HepG2 (cell line): ENCODE measurements around the gene NCMAP. TPM values are rescaled to one million over a fixed set of nuclear protein-coding genes. Genes with fewer than 3 reads are reported as not detected.

Experiments
- CEBPB ChIP-seq: IDR thresholded peaks from 2 replicates; pipeline ENCODE4 v1.6.1; 2011; ENCODE audit warnings: low read depth, low read length, improper control_type of control experiment, borderline replicate concordance
- CENPX ChIP-seq: sonication (generic); formaldehyde crosslinking; IDR thresholded peaks from 2 replicates; pipeline ENCODE4 v1.9.0; 2021; ENCODE audit warnings: mild to moderate bottlenecking, missing genetic modification reagents, moderate library complexity
- CREB1 ChIP-seq, 2 experiments: fragments of 450-650 bp in 1 of 2; IDR thresholded peaks; 2 replicates each; pipeline ENCODE4 v1.6.1; 2016 to 2017; ENCODE audit warnings: control low read depth in 1 of 2, mild to moderate bottlenecking in 1 of 2, missing compliant biosample characterization in 1 of 2, missing genetic modification characterization in 1 of 2
- CTCF ChIP-seq: sonication (generic); formaldehyde crosslinking; IDR thresholded peaks from 2 replicates; pipeline ENCODE4 v1.5.0; 2020; ENCODE audit warnings: mild to moderate bottlenecking, missing genetic modification reagents, moderate library complexity
- ESRRA ChIP-seq: sonication (generic); formaldehyde crosslinking; IDR thresholded peaks from 2 replicates; pipeline ENCODE4 v1.5.1; 2020; ENCODE audit warnings: mild to moderate bottlenecking, low read depth, missing genetic modification reagents
- HIVEP1 ChIP-seq: sonication (generic); formaldehyde crosslinking; IDR thresholded peaks from 2 replicates; pipeline ENCODE4 v1.4.0; 2020; ENCODE audit warnings: mild to moderate bottlenecking, missing genetic modification reagents
- MBD4 ChIP-seq: IDR thresholded peaks from 2 replicates; pipeline ENCODE4 v1.6.1; 2012; ENCODE audit warnings: low read length, inconsistent platforms, borderline replicate concordance
- SRY ChIP-seq: sonication (generic); formaldehyde crosslinking; IDR thresholded peaks from 2 replicates; pipeline ENCODE4 v1.8.0; 2022; ENCODE audit warnings: mild to moderate bottlenecking, missing genetic modification reagents
- TERF1 ChIP-seq: sonication (generic); formaldehyde crosslinking; IDR thresholded peaks from 2 replicates; pipeline ENCODE4 v1.8.0; 2022; ENCODE audit warnings: mild to moderate bottlenecking, missing genetic modification reagents, moderate library complexity
- ZNF121 ChIP-seq: sonication (generic); formaldehyde crosslinking; IDR thresholded peaks from 2 replicates; pipeline ENCODE4 v1.5.0; 2020; ENCODE audit warnings: mild to moderate bottlenecking, missing genetic modification reagents
- ZNF274 ChIP-seq: sonication (generic); formaldehyde crosslinking; IDR thresholded peaks from 2 replicates; pipeline ENCODE4 v1.5.1; 2020; ENCODE audit warnings: mild to moderate bottlenecking, missing genetic modification reagents
- ZNF317 ChIP-seq: sonication (generic); formaldehyde crosslinking; IDR thresholded peaks from 2 replicates; pipeline ENCODE4 v1.5.0; 2020; ENCODE audit warnings: mild to moderate bottlenecking, missing genetic modification reagents
- ZNF550 ChIP-seq: sonication (generic); formaldehyde crosslinking; IDR thresholded peaks from 2 replicates; pipeline ENCODE4 v1.4.0; 2020; ENCODE audit warnings: mild to moderate bottlenecking, missing genetic modification reagents, borderline replicate concordance
- ZSCAN25 ChIP-seq: sonication (generic); formaldehyde crosslinking; IDR thresholded peaks from 2 replicates; pipeline ENCODE4 v1.8.0; 2022; ENCODE audit warnings: mild to moderate bottlenecking, missing genetic modification reagents
- polyA plus RNA-seq, 8 experiments: library from polyadenylated mRNA; depleted of rRNA in 3 of 8; stranded (reverse) in 7 of 8; unstranded in 1 of 8; fragments of >200 nt; fragmentation: Illumina TruSeq in 4 of 8; extraction: Trizol in 4 of 8; gene quantifications; 2 replicates each; pipeline versions ENCODE4 v1.2.1 to v1.2.3, GENCODE V29; 2011 to 2016; ENCODE audit warnings: low read depth in 4 of 8, missing spikeins in 1 of 8, mixed read lengths in 1 of 8; ENCODE audit not compliant: insufficient read depth in 1 of 8
- total RNA-seq, 5 experiments: library from RNA; depleted of rRNA; stranded (reverse); fragments of >200 nt; fragmentation: Illumina TruSeq; extraction: Trizol; gene quantifications; 2 replicates each; pipeline ENCODE4 v1.2.3, GENCODE V29; 2016; ENCODE audit warnings: low read depth in 1 of 5
- TF ChIP-seq, protein P1 (sequence below): sonication (generic); formaldehyde crosslinking; IDR thresholded peaks from 2 replicates; pipeline ENCODE4 v1.4.0; 2020; ENCODE audit warnings: missing genetic modification reagents, borderline replicate concordance
- TF ChIP-seq, protein P2 (sequence below): IDR thresholded peaks from 2 replicates; pipeline ENCODE4 v1.6.1; 2012; ENCODE audit warnings: inconsistent platforms
- TF ChIP-seq, protein P3 (sequence below): sonication (generic); formaldehyde crosslinking; IDR thresholded peaks from 2 replicates; pipeline ENCODE4 v1.4.0; 2020; ENCODE audit warnings: missing genetic modification reagents, low read depth, mild to moderate bottlenecking, borderline replicate concordance
- TF ChIP-seq, protein P4 (sequence below): sonication (generic); formaldehyde crosslinking; IDR thresholded peaks from 2 replicates; pipeline ENCODE4 v1.4.0; 2020; ENCODE audit warnings: missing genetic modification reagents
- TF ChIP-seq, protein P5 (sequence below): IDR thresholded peaks from 2 replicates; pipeline ENCODE4 v1.6.1; 2016; ENCODE audit warnings: missing genetic modification reagents, missing compliant biosample characterization
- TF ChIP-seq, protein P6 (sequence below): IDR thresholded peaks from 2 replicates; pipeline ENCODE4 v1.6.1; 2016; ENCODE audit warnings: low read depth

The NCMAP gene
- total and polyA plus RNA-seq, 2 of the 13 experiments (the other 11 are each of a cell fraction or from before 2014, with no cell fraction given), result 2.7 to 20.0 TPM

- no peak for TF ChIP-seq CENPX (CRISPR knock-in tag)
- TF ChIP-seq, protein P1, sequence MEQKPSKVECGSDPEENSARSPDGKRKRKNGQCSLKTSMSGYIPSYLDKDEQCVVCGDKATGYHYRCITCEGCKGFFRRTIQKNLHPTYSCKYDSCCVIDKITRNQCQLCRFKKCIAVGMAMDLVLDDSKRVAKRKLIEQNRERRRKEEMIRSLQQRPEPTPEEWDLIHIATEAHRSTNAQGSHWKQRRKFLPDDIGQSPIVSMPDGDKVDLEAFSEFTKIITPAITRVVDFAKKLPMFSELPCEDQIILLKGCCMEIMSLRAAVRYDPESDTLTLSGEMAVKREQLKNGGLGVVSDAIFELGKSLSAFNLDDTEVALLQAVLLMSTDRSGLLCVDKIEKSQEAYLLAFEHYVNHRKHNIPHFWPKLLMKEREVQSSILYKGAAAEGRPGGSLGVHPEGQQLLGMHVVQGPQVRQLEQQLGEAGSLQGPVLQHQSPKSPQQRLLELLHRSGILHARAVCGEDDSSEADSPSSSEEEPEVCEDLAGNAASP (CRISPR knock-in tag), result 0 out of 2 replicates have a peak, but pooled peaks have one; percentile 2
- no peak for TF ChIP-seq ZSCAN25
- TF ChIP-seq ZNF121 (CRISPR knock-in tag), result no peak
- no peak for TF ChIP-seq ZNF274
- no peak for TF ChIP-seq TERF1 (CRISPR knock-in tag)
- TF ChIP-seq, protein P2, sequence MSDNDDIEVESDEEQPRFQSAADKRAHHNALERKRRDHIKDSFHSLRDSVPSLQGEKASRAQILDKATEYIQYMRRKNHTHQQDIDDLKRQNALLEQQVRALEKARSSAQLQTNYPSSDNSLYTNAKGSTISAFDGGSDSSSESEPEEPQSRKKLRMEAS, result no peak
- TF ChIP-seq, protein P3, sequence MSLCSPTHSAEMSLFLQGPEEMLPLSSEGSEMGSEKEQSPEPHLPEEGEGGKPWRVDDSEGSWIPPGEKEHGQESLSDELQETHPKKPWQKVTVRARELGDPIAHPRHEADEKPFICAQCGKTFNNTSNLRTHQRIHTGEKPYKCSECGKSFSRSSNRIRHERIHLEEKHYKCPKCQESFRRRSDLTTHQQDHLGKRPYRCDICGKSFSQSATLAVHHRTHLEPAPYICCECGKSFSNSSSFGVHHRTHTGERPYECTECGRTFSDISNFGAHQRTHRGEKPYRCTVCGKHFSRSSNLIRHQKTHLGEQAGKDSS, result no peak
- TF ChIP-seq, protein P4, sequence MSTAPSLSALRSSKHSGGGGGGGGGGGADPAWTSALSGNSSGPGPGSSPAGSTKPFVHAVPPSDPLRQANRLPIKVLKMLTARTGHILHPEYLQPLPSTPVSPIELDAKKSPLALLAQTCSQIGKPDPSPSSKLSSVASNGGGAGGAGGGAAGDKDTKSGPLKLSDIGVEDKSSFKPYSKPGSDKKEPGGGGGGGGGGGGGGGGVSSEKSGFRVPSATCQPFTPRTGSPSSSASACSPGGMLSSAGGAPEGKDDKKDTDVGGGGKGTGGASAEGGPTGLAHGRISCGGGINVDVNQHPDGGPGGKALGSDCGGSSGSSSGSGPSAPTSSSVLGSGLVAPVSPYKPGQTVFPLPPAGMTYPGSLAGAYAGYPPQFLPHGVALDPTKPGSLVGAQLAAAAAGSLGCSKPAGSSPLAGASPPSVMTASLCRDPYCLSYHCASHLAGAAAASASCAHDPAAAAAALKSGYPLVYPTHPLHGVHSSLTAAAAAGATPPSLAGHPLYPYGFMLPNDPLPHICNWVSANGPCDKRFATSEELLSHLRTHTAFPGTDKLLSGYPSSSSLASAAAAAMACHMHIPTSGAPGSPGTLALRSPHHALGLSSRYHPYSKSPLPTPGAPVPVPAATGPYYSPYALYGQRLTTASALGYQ (CRISPR knock-in tag), result no peak
- TF ChIP-seq, protein P5, sequence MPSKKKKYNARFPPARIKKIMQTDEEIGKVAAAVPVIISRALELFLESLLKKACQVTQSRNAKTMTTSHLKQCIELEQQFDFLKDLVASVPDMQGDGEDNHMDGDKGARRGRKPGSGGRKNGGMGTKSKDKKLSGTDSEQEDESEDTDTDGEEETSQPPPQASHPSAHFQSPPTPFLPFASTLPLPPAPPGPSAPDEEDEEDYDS (CRISPR knock-in tag), result no peak
- TF ChIP-seq SRY (CRISPR knock-in tag), result no peak
- no peak for TF ChIP-seq ZNF317
- TF ChIP-seq ZNF550, result no peak
- TF ChIP-seq CTCF, result peak; percentile 80
- TF ChIP-seq CREB1 (IDR thresholded peaks at IDR 0.05), result no peak
- TF ChIP-seq CREB1 (CRISPR knock-in tag; IDR thresholded peaks at IDR 0.05), result no peak
- TF ChIP-seq MBD4, result no peak
- no peak for TF ChIP-seq CEBPB
- TF ChIP-seq HIVEP1, result no peak
- TF ChIP-seq, protein P6, sequence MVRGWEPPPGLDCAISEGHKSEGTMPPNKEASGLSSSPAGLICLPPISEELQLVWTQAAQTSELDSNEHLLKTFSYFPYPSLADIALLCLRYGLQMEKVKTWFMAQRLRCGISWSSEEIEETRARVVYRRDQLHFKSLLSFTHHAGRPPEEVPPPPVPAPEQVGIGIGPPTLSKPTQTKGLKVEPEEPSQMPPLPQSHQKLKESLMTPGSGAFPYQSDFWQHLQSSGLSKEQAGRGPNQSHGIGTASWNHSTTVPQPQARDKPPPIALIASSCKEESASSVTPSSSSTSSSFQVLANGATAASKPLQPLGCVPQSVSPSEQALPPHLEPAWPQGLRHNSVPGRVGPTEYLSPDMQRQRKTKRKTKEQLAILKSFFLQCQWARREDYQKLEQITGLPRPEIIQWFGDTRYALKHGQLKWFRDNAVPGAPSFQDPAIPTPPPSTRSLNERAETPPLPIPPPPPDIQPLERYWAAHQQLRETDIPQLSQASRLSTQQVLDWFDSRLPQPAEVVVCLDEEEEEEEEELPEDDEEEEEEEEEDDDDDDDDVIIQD (CRISPR knock-in tag), result no peak
- no peak for TF ChIP-seq ESRRA
Observed at GRCh38 chr1:24541711-24542346, 14.1 kb upstream of the NCMAP start (continued).
